Smooth muscle cell (in vitro differentiated cells): Measurements from ENCODE around the gene MBD3L3. TPM values are rescaled to one million over a fixed set of nuclear protein-coding genes. Genes with fewer than 3 reads are reported as not detected.
"Not testable (repeated sequence)": the region's sequence is repeated elsewhere in the genome, so short reads cannot be mapped to it uniquely, and the experiment has no call there.

Experiments
- DNase-seq: peaks from one replicate; lab custom pipeline; 2025; ENCODE audit not compliant: unreplicated experiment; lab: John Stamatoyannopoulos, UW
- H2AFZ ChIP-seq: fragments of 200-600 bp; sonication (generic); 2 replicates; pipeline ENCODE4 v1.6.0; 2016; ENCODE audit warnings: antibody characterized with exemption, low read depth, mild to moderate bottlenecking
- H3F3A ChIP-seq: fragments of 200-600 bp; sonication (generic); 2 replicates; pipeline ENCODE4 v1.6.0; 2017; ENCODE audit warnings: antibody characterized with exemption, low read depth
- H3K27ac ChIP-seq: fragments of 200-600 bp; sonication (generic); 2 replicates; pipeline ENCODE4 v1.5.1; 2016; ENCODE audit warnings: low read depth, mild to moderate bottlenecking
- H3K27me3 ChIP-seq: fragments of 200-600 bp; sonication (generic); 2 replicates; pipeline ENCODE4 v1.6.1; 2016; ENCODE audit warnings: low read depth, mild to moderate bottlenecking
- H3K36me3 ChIP-seq: fragments of 200-600 bp; sonication (generic); 2 replicates; pipeline ENCODE4 v1.5.1; 2016; ENCODE audit warnings: low read depth
- H3K4me1 ChIP-seq: fragments of 200-600 bp; sonication (generic); 2 replicates; pipeline ENCODE4 v1.5.1; 2016; ENCODE audit warnings: low read depth
- H3K4me2 ChIP-seq: fragments of 200-600 bp; sonication (generic); 2 replicates; pipeline ENCODE4 v1.6.0; 2016; ENCODE audit warnings: mild to moderate bottlenecking
- H3K4me3 ChIP-seq: fragments of 200-600 bp; sonication (generic); 2 replicates; pipeline ENCODE4 v1.5.1; 2016; ENCODE audit warnings: mild to moderate bottlenecking
- H3K79me2 ChIP-seq: fragments of 200-600 bp; sonication (generic); 2 replicates; pipeline ENCODE4 v1.6.0; 2016; ENCODE audit warnings: low read depth, mild to moderate bottlenecking
- H3K9ac ChIP-seq: fragments of 200-600 bp; sonication (generic); 2 replicates; pipeline ENCODE4 v1.6.0; 2016; ENCODE audit warnings: low read depth
- H3K9me3 ChIP-seq: fragments of 200-600 bp; sonication (generic); replicated peaks from 2 replicates; pipeline ENCODE4 v1.5.1; 2016; ENCODE audit warnings: low read depth
- H4K20me1 ChIP-seq: fragments of 200-600 bp; sonication (generic); 2 replicates; pipeline ENCODE4 v1.6.0; 2016; ENCODE audit warnings: low read depth
- CTCF ChIP-seq: fragments of 200-600 bp; sonication (generic); IDR thresholded peaks from 2 replicates; pipeline ENCODE4 v1.5.1; 2017; ENCODE audit warnings: borderline replicate concordance, mild to moderate bottlenecking, antibody characterized with exemption; ENCODE audit not compliant: insufficient read depth, poor library complexity, severe bottlenecking
- WGBS: methylation state at CpG from one replicate; pipeline ENCODE4 v1.1.7; 2016; ENCODE audit warnings: low lambda C conversion rate; 5-methylcytosine and 5-hydroxymethylcytosine counted together
- polyA plus RNA-seq: library from polyadenylated mRNA; unstranded; fragments of >200 nt; fragmentation: Nextera tagmentation; extraction: Ambion mirVana; gene quantifications from 2 replicates; pipeline ENCODE4 v1.2.1, GENCODE V29; 2016
- total RNA-seq: library from RNA; depleted of rRNA; stranded (reverse); fragments of >200 nt; gene quantifications from 2 replicates; pipeline ENCODE4 v1.2.3, GENCODE V29; 2014

Gene MBD3L3
- total and polyA plus RNA-seq, 2 experiments from 2014 or later: not detected

GRCh38 chr19:7063764-7064418 is 5.4 kb upstream of the MBD3L3 start:
- Histone ChIP-seq H3K36me3 (no peaks in the 10 kb centered on the region), H3K4me2 (no peak overlapping the region), H3K9me3 (no peaks in the 10 kb centered on the region), H3K79me2 (no peaks in the 10 kb centered on the region), H3K4me3 (no peak overlapping the region), H3F3A (peaks cover 8% of the 10 kb centered on the region), H3K9ac (no peak overlapping the region), H2AFZ (no peak overlapping the region), H4K20me1 (no peaks in the 10 kb centered on the region), H3K4me1 (no peaks in the 10 kb centered on the region), H3K27me3 (no peaks in the 10 kb centered on the region), H3K27ac (no peak overlapping the region)
- no peak for DNase-seq
- TF ChIP-seq CTCF: no peak
- 86% methylated on average over 9 of the region's 9 CpGs for WGBS

GRCh38 chr19:7063339-7063738 is 4.9 kb upstream of the MBD3L3 start:
- no peaks in the 10 kb centered on the region for H3K27me3 ChIP-seq
- H3K4me3 ChIP-seq: no peak overlapping the region
- no peak overlapping the region for H3K9ac ChIP-seq
- no peaks in the 10 kb centered on the region for H3K9me3 ChIP-seq
- H3K4me2 ChIP-seq: no peak overlapping the region
- no peak overlapping the region for H3K27ac ChIP-seq
- 82% methylated on average over 4 of the region's 4 CpGs for WGBS
- H4K20me1 ChIP-seq: no peaks in the 10 kb centered on the region
- H3K36me3 ChIP-seq: no peaks in the 10 kb centered on the region
- no peaks in the 10 kb centered on the region for H3K4me1 ChIP-seq
- no peak for DNase-seq
- no peaks in the 10 kb centered on the region for H3K79me2 ChIP-seq
- TF ChIP-seq CTCF: no peak
- no peak overlapping the region for H2AFZ ChIP-seq
- peaks cover 4% of the 10 kb centered on the region for H3F3A ChIP-seq

GRCh38 chr19:7059977-7060376 is 1.5 kb upstream of the MBD3L3 start:
- 80% methylated on average over 2 of the region's 2 CpGs for WGBS
- not testable (repeated sequence) for H2AFZ ChIP-seq

GRCh38 chr19:7056371-7056770 is 2.1 kb downstream of the MBD3L3 start:
- not testable (repeated sequence) for H3K4me3 ChIP-seq, H3K36me3 ChIP-seq, H4K20me1 ChIP-seq, DNase-seq, H2AFZ ChIP-seq, H3K27me3 ChIP-seq, H3K9ac ChIP-seq, H3K4me1 ChIP-seq, H3K9me3 ChIP-seq, H3F3A ChIP-seq, H3K79me2 ChIP-seq, H3K27ac ChIP-seq, H3K4me2 ChIP-seq
- 84% methylated on average over 9 of the region's 16 CpGs for WGBS

More at GRCh38 chr19:7059977-7060376, 1.5 kb upstream of the MBD3L3 start:
- not testable (repeated sequence) for H4K20me1 ChIP-seq, H3K9ac ChIP-seq, H3K27ac ChIP-seq, H3K9me3 ChIP-seq, H3K4me2 ChIP-seq, DNase-seq, H3K36me3 ChIP-seq, H3K27me3 ChIP-seq, H3K4me3 ChIP-seq, H3K79me2 ChIP-seq, H3F3A ChIP-seq, H3K4me1 ChIP-seq

GRCh38 chr19:7055679-7056078 is 2.8 kb downstream of the MBD3L3 start:
- not testable (repeated sequence) for H3K27me3 ChIP-seq, H2AFZ ChIP-seq, H3K9ac ChIP-seq, H3K36me3 ChIP-seq, H3K4me3 ChIP-seq, H3K9me3 ChIP-seq, H3K79me2 ChIP-seq, H4K20me1 ChIP-seq, H3K4me2 ChIP-seq, H3K4me1 ChIP-seq, DNase-seq, H3F3A ChIP-seq, H3K27ac ChIP-seq
- 91% methylated on average over 14 of the region's 14 CpGs for WGBS

- DNase-seq, H3K4me1 ChIP-seq, H3K27ac ChIP-seq, H3K79me2 ChIP-seq, H3K27me3 ChIP-seq, H3K9ac ChIP-seq, H3K9me3 ChIP-seq, H3F3A ChIP-seq, H3K36me3 ChIP-seq, H2AFZ ChIP-seq, H3K4me3 ChIP-seq, H4K20me1 ChIP-seq, H3K4me2 ChIP-seq: not testable (repeated sequence)
- 92% methylated on average over 14 of the region's 14 CpGs for WGBS
Measured at GRCh38 chr19:7054635-7055368, 3.7 kb downstream of the MBD3L3 start.

GRCh38 chr19:7052896-7053295 is 5.6 kb downstream of the MBD3L3 start:
- H3K79me2 ChIP-seq, H3K27me3 ChIP-seq, H4K20me1 ChIP-seq, H3F3A ChIP-seq, H3K27ac ChIP-seq, H3K36me3 ChIP-seq, DNase-seq, H3K4me1 ChIP-seq, H3K9ac ChIP-seq, H3K4me2 ChIP-seq, H3K4me3 ChIP-seq, H3K9me3 ChIP-seq, H2AFZ ChIP-seq: not testable (repeated sequence)
- WGBS: 90% methylated on average over 7 of the region's 7 CpGs
